GM23248 (cell line): Measurements from ENCODE around the gene ALDH4A1.

Experiments used
- EZH2 ChIP-seq: fragments of 200-600 bp; sonication (generic); IDR thresholded peaks from 2 replicates; pipeline ENCODE4 v1.6.1; 2018; ENCODE audit warnings: antibody characterized with exemption, mild to moderate bottlenecking; ENCODE audit not compliant: insufficient read depth, poor library complexity, severe bottlenecking
- EZH2phosphoT487 ChIP-seq: fragments of 200-600 bp; sonication (generic); IDR thresholded peaks from 2 replicates; pipeline ENCODE4 v1.6.1; 2018; ENCODE audit warnings: antibody characterized with exemption, moderate library complexity, mild to moderate bottlenecking, low read depth; ENCODE audit not compliant: insufficient read depth

DNA sequence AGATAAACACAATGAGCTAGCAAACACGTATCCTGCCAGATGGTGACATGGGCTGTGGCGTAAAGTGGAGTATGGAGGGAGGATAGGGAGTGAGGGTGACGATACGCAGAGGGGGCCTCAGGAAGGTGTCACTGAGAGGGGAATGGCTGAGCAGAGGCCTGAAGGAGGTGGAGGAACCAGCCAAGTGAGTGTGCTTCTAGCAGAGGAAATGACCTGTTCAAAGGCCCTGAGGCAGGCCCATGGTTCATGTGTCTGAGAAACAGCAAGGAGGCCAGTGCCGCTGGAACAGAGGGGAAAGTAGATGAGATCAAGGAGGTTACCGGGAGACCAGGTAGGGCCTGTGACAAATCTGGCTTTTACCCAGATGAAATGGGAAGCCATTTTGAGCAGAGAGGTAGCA is 78.9 kb downstream of the ALDH4A1 start:
- TF ChIP-seq EZH2phosphoT487 (no peak), EZH2 (no peak)
